HG03521 (cell line): ENCODE results near the gene CTSZ.
"Not testable (repeated sequence)": the region's sequence is repeated elsewhere in the genome, so short reads cannot be mapped to it uniquely, and the experiment has no call there.

Experiments used
- ATAC-seq: cut with Tn5 transposase; IDR thresholded peaks from one replicate; pipeline ENCODE4 v1.9.1; 2021; ENCODE audit warnings: mild to moderate bottlenecking, moderate library complexity; ENCODE audit not compliant: unreplicated experiment

The CTSZ gene

GRCh38 chr20:59014680-59015389, 7.8 kb upstream of the CTSZ start:
- no peak for ATAC-seq

GRCh38 chr20:59013959-59014608, 7.0 kb upstream of the CTSZ start:
- ATAC-seq: no peak

GRCh38 chr20:59013031-59013951, 6.2 kb upstream of the CTSZ start:
- ATAC-seq: no peak

GRCh38 chr20:59011874-59012157, 4.8 kb upstream of the CTSZ start:
- not testable (repeated sequence) for ATAC-seq

GRCh38 chr20:59010995-59011873, 4.2 kb upstream of the CTSZ start:
- ATAC-seq: no peak

GRCh38 chr20:59010321-59010994, 3.4 kb upstream of the CTSZ start:
- ATAC-seq: no peak

GRCh38 chr20:59008715-59009336, 1.8 kb upstream of the CTSZ start:
- no peak for ATAC-seq

- ATAC-seq: peak; percentile 24
Measured at GRCh38 chr20:59007665-59008511, 834 bp upstream of the CTSZ start.

GRCh38 chr20:59006167-59006863, 739 bp downstream of the CTSZ start:
- ATAC-seq: no peak

- ATAC-seq: no peak
Measured at GRCh38 chr20:59005523-59006166, 1.4 kb downstream of the CTSZ start.

GRCh38 chr20:59004763-59005522, 2.1 kb downstream of the CTSZ start:
- peak; percentile 49 for ATAC-seq

- no peak for ATAC-seq
Measured at GRCh38 chr20:59004493-59004762, 2.6 kb downstream of the CTSZ start.

- no peak for ATAC-seq
Measured at GRCh38 chr20:59003836-59004492, 3.1 kb downstream of the CTSZ start.

- no peak for ATAC-seq
Measured at GRCh38 chr20:59002874-59003399, 4.1 kb downstream of the CTSZ start.

GRCh38 chr20:59002388-59002787, 4.7 kb downstream of the CTSZ start:
- ATAC-seq: no peak

GRCh38 chr20:59001449-59002171, 5.4 kb downstream of the CTSZ start:
- no peak for ATAC-seq
